ENCODE results near the gene TXNDC17. TPM values are rescaled to one million over a fixed set of nuclear protein-coding genes. Genes with fewer than 3 reads are reported as not detected.

The TXNDC17 gene
- total RNA-seq, 1 experiment from 2014 or later = 75.4 TPM

DNA sequence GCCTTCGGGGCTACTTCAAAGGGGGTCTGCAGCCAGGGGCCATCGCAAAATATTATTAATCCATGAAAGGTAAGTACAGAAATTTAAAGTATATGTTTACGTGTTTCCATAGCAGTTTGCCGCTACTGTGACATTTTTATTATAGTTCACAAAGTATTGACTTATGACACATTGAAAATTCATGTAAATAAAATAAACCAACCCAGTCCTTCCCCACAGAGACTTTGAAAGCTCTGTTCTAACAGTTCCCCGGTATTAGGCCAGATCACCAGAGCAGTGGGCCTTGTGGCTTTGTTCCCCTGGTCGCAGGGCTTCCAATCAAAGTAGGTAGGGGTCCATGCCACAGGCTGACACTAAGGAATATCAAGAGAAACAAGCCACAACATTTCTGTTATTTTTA is 14.2 kb upstream of the TXNDC17 start:
- H3K4me2 ChIP-seq (ENCODE audit: low read depth, low read length, poor library complexity, severe bottlenecking) = no peak overlapping the region
- DNase-seq = no peak
- H3K79me2 ChIP-seq (ENCODE audit: low read length) = peaks cover 65% of the 10 kb centered on the region
- no peaks in the 10 kb centered on the region for H4K20me1 ChIP-seq (ENCODE audit: insufficient read depth, low read depth, low read length)
- H3K4me1 ChIP-seq (ENCODE audit: low read length) = no peaks in the 10 kb centered on the region
- H3K9me2 ChIP-seq (replicated peaks; ENCODE audit: insufficient read depth, low read length) = no peaks in the 10 kb centered on the region
- no peaks in the 10 kb centered on the region for H3K9me3 ChIP-seq (ENCODE audit: low read length)
- peaks cover 50% of the 10 kb centered on the region for H3K36me3 ChIP-seq (ENCODE audit: insufficient read depth, low read length)
- H3K4me3 ChIP-seq (ENCODE audit: low read length) = no peak overlapping the region
- no peak overlapping the region for H3K27ac ChIP-seq (ENCODE audit: low read length)
- H2AFZ ChIP-seq (ENCODE audit: low read length) = no peak overlapping the region
- H3K9ac ChIP-seq (ENCODE audit: low read length) = no peak overlapping the region
- no peaks in the 10 kb centered on the region for H3K27me3 ChIP-seq (ENCODE audit: low read length)

GRCh38 chr17:6627019-6627418 is 13.8 kb upstream of the TXNDC17 start:
- H3K27ac ChIP-seq (ENCODE audit: low read length) = no peak overlapping the region
- H3K79me2 ChIP-seq (ENCODE audit: low read length) = peaks cover 65% of the 10 kb centered on the region
- H3K4me3 ChIP-seq (ENCODE audit: low read length) = no peak overlapping the region
- H3K27me3 ChIP-seq (ENCODE audit: low read length) = no peaks in the 10 kb centered on the region
- no peaks in the 10 kb centered on the region for H3K4me1 ChIP-seq (ENCODE audit: low read length)
- no peak overlapping the region for H3K4me2 ChIP-seq (ENCODE audit: low read depth, low read length, poor library complexity, severe bottlenecking)
- no peaks in the 10 kb centered on the region for H4K20me1 ChIP-seq (ENCODE audit: insufficient read depth, low read depth, low read length)
- no peaks in the 10 kb centered on the region for H3K9me3 ChIP-seq (ENCODE audit: low read length)
- no peak overlapping the region for H3K9ac ChIP-seq (ENCODE audit: low read length)
- H3K9me2 ChIP-seq (replicated peaks; ENCODE audit: insufficient read depth, low read length) = no peaks in the 10 kb centered on the region
- H2AFZ ChIP-seq (ENCODE audit: low read length) = no peak overlapping the region
- no peak for DNase-seq
- H3K36me3 ChIP-seq (ENCODE audit: insufficient read depth, low read length) = peaks cover 50% of the 10 kb centered on the region

DNA sequence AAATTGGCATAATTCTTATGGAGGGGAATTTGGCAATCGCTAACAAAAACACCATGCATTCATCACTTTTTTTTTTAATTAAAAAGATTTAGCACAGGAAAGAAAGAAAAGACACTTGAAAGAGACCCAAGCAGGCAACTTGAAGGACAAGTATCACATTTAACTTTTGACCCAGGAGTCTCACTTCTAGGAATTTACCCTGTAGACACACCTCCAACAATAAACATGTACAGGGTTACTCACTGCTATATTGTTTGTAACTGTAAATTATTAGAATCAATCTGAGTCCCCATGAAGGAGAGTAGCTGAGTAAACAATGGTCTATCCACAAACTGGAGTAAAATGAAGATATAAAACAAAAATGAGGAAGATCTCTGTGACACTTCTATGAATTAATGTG is 10.5 kb upstream of the TXNDC17 start:
- no peak for DNase-seq
- H4K20me1 ChIP-seq (ENCODE audit: insufficient read depth, low read depth, low read length) = no peaks in the 10 kb centered on the region
- no peaks in the 10 kb centered on the region for H3K27me3 ChIP-seq (ENCODE audit: low read length)
- peaks cover 40% of the 10 kb centered on the region; the same call in 1 of the 2 replicates for H3K36me3 ChIP-seq (ENCODE audit: insufficient read depth, low read length)
- no peak overlapping the region for H3K9ac ChIP-seq (ENCODE audit: low read length)
- H3K79me2 ChIP-seq (ENCODE audit: low read length) = peaks cover 54% of the 10 kb centered on the region
- no peaks in the 10 kb centered on the region for H3K4me1 ChIP-seq (ENCODE audit: low read length)
- H3K27ac ChIP-seq (ENCODE audit: low read length) = no peak overlapping the region
- H3K4me3 ChIP-seq (ENCODE audit: low read length) = no peak overlapping the region
- H2AFZ ChIP-seq (ENCODE audit: low read length) = no peak overlapping the region
- no peaks in the 10 kb centered on the region for H3K9me2 ChIP-seq (replicated peaks; ENCODE audit: insufficient read depth, low read length)
- no peaks in the 10 kb centered on the region for H3K9me3 ChIP-seq (ENCODE audit: low read length)
- H3K4me2 ChIP-seq (ENCODE audit: low read depth, low read length, poor library complexity, severe bottlenecking) = no peak overlapping the region

DNA sequence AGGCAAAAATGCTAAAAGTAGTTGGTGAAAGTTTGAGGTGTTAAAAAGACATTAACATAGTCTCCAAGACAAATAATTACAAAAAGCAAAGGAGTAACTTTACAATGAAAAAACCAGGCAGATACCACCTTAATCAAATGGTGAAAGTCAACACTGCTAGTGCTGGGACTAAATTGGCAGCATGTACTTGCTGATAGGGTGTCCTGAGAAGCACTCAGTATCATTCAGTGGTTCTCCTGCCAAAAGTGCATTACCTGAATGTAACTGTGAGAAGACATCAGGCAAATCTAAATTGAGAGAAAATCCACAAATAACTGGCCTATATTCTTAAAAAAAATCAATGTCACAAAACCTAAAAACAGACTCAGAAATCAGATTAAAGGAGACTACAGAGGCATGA is 8.3 kb upstream of the TXNDC17 start:
- no peak overlapping the region for H3K27ac ChIP-seq (ENCODE audit: low read length)
- H2AFZ ChIP-seq (ENCODE audit: low read length) = no peak overlapping the region
- H3K36me3 ChIP-seq (ENCODE audit: insufficient read depth, low read length) = peaks cover 27% of the 10 kb centered on the region; the same call in 1 of the 2 replicates
- H3K4me1 ChIP-seq (ENCODE audit: low read length) = no peaks in the 10 kb centered on the region
- no peak overlapping the region for H3K4me2 ChIP-seq (ENCODE audit: low read depth, low read length, poor library complexity, severe bottlenecking)
- H3K27me3 ChIP-seq (ENCODE audit: low read length) = no peaks in the 10 kb centered on the region
- no peak overlapping the region for H3K4me3 ChIP-seq (ENCODE audit: low read length)
- no peak for DNase-seq
- no peaks in the 10 kb centered on the region for H4K20me1 ChIP-seq (ENCODE audit: insufficient read depth, low read depth, low read length)
- H3K9ac ChIP-seq (ENCODE audit: low read length) = no peak overlapping the region
- H3K9me3 ChIP-seq (ENCODE audit: low read length) = no peaks in the 10 kb centered on the region
- H3K79me2 ChIP-seq (ENCODE audit: low read length) = peaks cover 42% of the 10 kb centered on the region
- H3K9me2 ChIP-seq (replicated peaks; ENCODE audit: insufficient read depth, low read length) = no peaks in the 10 kb centered on the region

GRCh38 chr17:6633263-6633662 is 7.6 kb upstream of the TXNDC17 start:
- Histone ChIP-seq H2AFZ (ENCODE audit: low read length) (no peak overlapping the region), H3K4me1 (ENCODE audit: low read length) (peaks cover under 1% of the 10 kb centered on the region; the same call in 1 of the 2 replicates), H3K79me2 (ENCODE audit: low read length) (peaks cover 42% of the 10 kb centered on the region), H3K36me3 (ENCODE audit: insufficient read depth, low read length) (peaks cover 21% of the 10 kb centered on the region; the same call in 1 of the 2 replicates), H3K9me3 (ENCODE audit: low read length) (no peaks in the 10 kb centered on the region), H3K4me2 (ENCODE audit: low read depth, low read length, poor library complexity, severe bottlenecking) (no peak overlapping the region), H3K4me3 (ENCODE audit: low read length) (no peak overlapping the region), H3K9me2 (replicated peaks; ENCODE audit: insufficient read depth, low read length) (no peaks in the 10 kb centered on the region), H3K27me3 (ENCODE audit: low read length) (no peaks in the 10 kb centered on the region), H4K20me1 (ENCODE audit: insufficient read depth, low read depth, low read length) (no peaks in the 10 kb centered on the region), H3K9ac (ENCODE audit: low read length) (no peak overlapping the region), H3K27ac (ENCODE audit: low read length) (no peak overlapping the region)
- no peak for DNase-seq

DNA sequence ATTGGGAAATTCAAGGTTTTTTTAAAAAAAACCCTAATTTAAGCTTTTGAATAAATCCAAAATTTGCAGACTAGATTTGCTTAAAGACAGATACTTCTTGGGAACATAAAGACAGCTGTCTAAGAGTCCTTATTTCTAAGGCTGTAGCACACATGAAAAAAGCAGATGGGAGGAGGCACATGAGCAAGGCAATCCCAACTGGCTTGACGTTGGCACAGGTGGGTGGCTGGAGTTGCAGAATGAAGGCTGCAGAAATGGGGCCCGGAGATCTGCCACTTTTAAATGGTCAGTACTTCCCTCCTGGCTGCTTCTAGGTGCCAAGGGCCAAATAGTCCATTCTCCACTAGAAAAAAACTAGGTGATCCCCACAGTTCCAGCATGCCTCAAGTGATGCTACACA is 4.8 kb upstream of the TXNDC17 start:
- Histone ChIP-seq H3K9me2 (replicated peaks; ENCODE audit: insufficient read depth, low read length) (no peaks in the 10 kb centered on the region), H4K20me1 (ENCODE audit: insufficient read depth, low read depth, low read length) (no peaks in the 10 kb centered on the region), H3K4me1 (ENCODE audit: low read length) (peaks cover 13% of the 10 kb centered on the region), H3K79me2 (ENCODE audit: low read length) (peaks cover 43% of the 10 kb centered on the region), H2AFZ (ENCODE audit: low read length) (no peak overlapping the region), H3K27ac (ENCODE audit: low read length) (no peak overlapping the region), H3K9ac (ENCODE audit: low read length) (no peak overlapping the region), H3K27me3 (ENCODE audit: low read length) (no peaks in the 10 kb centered on the region), H3K4me2 (ENCODE audit: low read depth, low read length, poor library complexity, severe bottlenecking) (no peak overlapping the region), H3K36me3 (ENCODE audit: insufficient read depth, low read length) (peaks cover 13% of the 10 kb centered on the region; the same call in 1 of the 2 replicates), H3K9me3 (ENCODE audit: low read length) (no peaks in the 10 kb centered on the region), H3K4me3 (ENCODE audit: low read length) (no peak overlapping the region)
- no peak for DNase-seq

DNA sequence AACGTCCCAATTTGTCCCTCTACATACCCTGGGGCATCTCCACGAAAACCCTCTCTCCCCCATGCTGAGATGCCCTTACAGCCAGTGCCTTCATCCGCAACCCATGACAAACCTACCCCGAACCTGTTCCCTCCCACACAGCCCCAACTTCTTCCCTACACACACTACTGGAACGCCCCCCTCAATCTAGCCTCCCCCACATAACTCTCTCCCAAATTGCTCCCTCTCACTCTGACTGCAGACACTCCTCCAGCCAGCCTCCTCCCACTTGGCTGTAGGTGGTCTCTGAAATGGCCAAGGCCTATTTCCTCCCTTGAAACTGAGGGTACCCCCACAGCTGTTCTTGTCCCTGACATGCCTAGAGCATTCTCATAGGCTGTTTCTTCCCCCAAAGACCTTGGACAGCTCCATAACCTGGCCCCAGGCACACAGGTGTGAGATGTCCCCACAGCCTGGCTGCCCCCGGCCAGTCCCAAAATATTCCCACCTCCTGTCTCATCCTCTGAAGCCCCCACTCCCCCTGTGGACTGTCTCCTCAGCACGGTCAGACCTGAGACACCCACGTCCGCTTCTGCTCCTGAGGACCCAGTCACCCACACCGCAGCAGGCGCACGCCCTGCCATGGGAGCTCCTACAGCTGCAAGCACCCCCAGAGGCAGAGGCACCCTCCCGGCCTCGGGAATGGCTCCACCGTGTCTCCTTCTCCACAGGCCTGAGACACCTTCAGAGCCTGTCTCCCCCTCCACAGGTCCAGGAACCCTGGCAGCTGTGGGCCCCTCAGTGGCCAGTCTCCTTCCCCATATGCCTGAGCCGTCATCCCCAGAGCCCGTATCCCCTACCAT is 4.0 kb upstream of the TXNDC17 start:
- Histone ChIP-seq H3K27me3 (ENCODE audit: low read length) (no peaks in the 10 kb centered on the region), H3K9me3 (ENCODE audit: low read length) (no peaks in the 10 kb centered on the region), H3K36me3 (ENCODE audit: insufficient read depth, low read length) (peaks cover 13% of the 10 kb centered on the region; the same call in 1 of the 2 replicates), H3K27ac (ENCODE audit: low read length) (no peak overlapping the region), H2AFZ (ENCODE audit: low read length) (no peak overlapping the region), H3K9me2 (replicated peaks; ENCODE audit: insufficient read depth, low read length) (no peaks in the 10 kb centered on the region), H3K79me2 (ENCODE audit: low read length) (peaks cover 47% of the 10 kb centered on the region), H3K4me1 (ENCODE audit: low read length) (peaks cover 14% of the 10 kb centered on the region), H3K9ac (ENCODE audit: low read length) (no peak overlapping the region), H3K4me3 (ENCODE audit: low read length) (no peak overlapping the region), H3K4me2 (ENCODE audit: low read depth, low read length, poor library complexity, severe bottlenecking) (no peak overlapping the region), H4K20me1 (ENCODE audit: insufficient read depth, low read depth, low read length) (no peaks in the 10 kb centered on the region)
- DNase-seq = no peak

- Histone ChIP-seq H3K9ac (ENCODE audit: low read length) (no peak overlapping the region), H3K4me2 (ENCODE audit: low read depth, low read length, poor library complexity, severe bottlenecking) (no peak overlapping the region), H3K4me3 (ENCODE audit: low read length) (no peak overlapping the region), H3K36me3 (ENCODE audit: insufficient read depth, low read length) (peaks cover 17% of the 10 kb centered on the region; the same call in 1 of the 2 replicates), H3K4me1 (ENCODE audit: low read length) (peaks cover 20% of the 10 kb centered on the region), H2AFZ (ENCODE audit: low read length) (no peak overlapping the region), H3K27ac (ENCODE audit: low read length) (no peak overlapping the region), H4K20me1 (ENCODE audit: insufficient read depth, low read depth, low read length) (no peaks in the 10 kb centered on the region), H3K79me2 (ENCODE audit: low read length) (peaks cover 48% of the 10 kb centered on the region), H3K9me3 (ENCODE audit: low read length) (no peaks in the 10 kb centered on the region), H3K9me2 (replicated peaks; ENCODE audit: insufficient read depth, low read length) (no peaks in the 10 kb centered on the region), H3K27me3 (ENCODE audit: low read length) (no peaks in the 10 kb centered on the region)
- no peak for DNase-seq
Observed at GRCh38 chr17:6637458-6637840, 3.4 kb upstream of the TXNDC17 start.

Data from Karpas-422 (cell line).